ENCODE measurements around the gene MTMR10.

The MTMR10 gene

DNA sequence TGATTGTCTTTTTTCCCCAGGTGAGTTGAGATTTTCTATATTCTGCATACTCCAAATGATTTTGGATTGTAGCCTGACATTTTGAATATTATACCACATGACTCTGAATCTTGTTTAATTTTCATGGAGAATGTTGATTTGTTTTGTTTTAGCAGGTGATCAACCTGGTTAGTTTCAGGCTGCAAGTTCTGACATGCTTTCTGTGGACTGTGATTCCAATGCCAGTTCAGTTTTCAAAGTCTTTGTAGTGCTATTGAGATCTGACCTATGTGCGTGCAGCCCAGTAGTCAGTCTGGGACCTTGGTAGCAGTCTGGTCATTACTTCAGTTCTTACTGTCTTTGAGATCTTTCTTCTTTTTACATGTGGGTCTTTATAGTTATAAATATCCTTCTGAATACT, 18.6 kb upstream of the MTMR10 start:
- DNase-seq = no peak

DNA sequence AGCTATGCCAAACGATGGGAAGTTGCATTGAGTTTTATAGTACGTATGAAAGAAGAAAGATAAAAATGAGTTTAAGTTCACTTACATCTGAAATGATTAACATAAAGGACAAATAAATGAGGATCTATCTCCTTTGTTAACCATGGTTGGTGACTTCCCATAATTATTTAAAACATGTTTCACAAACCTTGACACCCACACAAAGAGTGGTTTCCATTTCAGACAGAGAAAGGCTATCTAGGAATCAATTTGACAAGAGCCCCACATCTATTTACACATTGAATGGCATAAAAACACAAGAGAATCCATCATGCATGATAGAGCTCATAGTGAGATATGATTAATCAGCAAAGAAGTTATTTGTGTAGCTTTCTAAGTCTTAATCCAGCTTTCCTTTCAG, 14.2 kb upstream of the MTMR10 start:
- no peak for DNase-seq

DNA sequence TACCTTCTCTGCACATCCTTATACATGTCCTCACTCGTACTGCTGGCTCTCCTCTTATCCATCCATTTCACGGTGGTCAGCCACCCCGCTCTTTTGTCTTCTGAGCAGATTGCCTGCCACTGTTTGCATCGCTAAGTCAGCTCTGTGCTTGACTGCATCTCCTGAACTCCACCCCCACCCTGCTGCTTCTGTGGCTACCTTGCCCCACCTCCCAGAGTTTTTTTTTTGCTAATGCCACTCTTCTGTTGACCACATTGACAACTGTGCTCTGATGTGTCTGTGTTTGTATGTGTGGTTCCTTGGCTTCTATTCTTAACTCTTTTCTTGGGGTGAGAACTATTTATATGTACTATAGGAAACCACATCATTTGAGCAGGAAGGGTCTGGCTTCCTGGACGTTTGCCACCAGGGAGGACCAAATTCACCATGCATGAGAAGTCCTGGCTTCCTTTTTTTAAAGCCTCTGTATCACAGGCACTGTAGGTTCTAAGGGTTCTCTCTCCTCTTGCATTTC, 12.8 kb upstream of the MTMR10 start:
- no peak for DNase-seq

DNA sequence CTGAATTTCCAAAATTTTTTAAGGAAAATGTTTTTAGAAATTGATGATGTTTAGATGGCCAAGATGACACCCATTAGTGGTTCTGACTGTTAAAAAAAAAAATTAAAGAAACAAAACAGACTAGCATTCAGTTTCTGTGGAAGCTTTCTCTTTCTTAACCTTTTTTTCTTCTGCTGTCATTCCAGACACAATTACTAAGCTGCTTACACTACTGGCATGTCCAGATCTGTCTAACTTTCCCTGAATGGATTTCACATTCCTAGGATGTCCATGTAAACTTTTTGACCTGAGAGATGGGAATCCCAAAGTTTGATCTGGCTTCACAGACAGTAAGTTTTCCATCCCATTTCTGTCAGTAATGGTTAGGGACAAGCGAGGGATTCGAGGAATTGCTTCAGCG, 10.3 kb upstream of the MTMR10 start:
- no peak for DNase-seq

DNA sequence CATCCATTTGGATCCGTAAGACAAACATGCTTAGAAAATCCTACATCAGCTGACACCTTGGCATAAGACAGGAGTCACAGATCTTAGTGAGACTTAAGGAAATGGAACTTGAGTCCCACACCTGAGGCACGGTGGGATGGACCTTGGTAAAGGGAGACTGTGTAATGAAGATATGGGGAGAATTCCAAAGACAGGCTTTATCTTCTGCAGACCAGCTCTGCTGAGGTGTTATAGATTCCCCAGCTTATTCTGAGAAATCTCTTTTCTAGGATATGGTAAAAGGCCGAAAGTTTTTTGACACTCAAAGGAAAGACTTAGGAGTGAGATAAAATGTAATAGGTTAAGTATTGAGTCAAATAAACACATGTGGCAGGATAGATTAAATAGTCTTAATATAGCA, 8.3 kb upstream of the MTMR10 start:
- no peak for DNase-seq

DNA sequence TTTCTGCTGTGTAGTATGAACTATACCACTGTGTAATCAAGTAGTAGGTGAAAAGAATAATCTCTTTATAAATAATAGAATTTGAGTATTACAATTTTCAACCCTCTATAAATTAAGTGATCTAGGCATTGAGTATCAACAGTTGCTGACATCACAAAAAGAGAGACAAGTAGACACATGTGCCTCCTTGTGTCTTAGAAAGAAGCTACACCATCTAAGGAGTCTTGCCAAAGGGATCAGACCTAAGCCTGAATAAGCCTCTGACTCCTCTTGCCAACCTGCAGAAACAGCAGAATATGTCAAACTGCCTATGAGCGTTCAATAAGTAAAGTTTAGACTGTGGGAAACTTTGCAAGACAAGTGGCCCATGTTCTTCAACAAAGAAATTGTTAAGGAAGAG, 5.8 kb upstream of the MTMR10 start:
- no peak for DNase-seq

DNA sequence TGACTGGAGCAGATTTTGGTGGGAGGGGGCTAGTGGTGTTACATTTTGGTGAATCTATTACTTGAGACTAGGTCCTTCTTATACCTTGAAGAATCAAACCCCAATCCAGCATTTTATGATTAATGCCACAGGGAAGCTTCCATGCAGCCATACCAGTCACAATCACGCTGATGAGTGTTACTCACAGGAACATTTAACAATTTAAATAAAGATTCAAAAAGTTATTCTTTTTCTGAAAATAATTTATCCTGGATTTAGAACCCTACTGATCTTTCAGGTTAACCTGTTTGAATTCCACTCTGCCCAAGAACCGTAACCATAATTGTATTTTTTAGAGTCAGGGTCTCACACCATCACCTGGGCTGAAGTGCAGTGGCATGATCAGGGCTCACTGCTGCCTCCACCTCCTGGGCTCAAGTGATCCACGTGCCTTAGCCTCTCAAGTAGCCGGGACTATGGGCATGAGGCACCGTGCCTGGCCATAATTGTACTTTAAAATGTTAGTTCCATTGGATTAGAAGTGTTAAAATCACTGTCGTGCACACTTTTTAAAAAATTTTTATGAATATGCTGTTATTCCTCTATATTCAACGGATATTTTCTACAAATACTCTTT, 929 bp upstream of the MTMR10 start:
- DNase-seq = no peak

DNA sequence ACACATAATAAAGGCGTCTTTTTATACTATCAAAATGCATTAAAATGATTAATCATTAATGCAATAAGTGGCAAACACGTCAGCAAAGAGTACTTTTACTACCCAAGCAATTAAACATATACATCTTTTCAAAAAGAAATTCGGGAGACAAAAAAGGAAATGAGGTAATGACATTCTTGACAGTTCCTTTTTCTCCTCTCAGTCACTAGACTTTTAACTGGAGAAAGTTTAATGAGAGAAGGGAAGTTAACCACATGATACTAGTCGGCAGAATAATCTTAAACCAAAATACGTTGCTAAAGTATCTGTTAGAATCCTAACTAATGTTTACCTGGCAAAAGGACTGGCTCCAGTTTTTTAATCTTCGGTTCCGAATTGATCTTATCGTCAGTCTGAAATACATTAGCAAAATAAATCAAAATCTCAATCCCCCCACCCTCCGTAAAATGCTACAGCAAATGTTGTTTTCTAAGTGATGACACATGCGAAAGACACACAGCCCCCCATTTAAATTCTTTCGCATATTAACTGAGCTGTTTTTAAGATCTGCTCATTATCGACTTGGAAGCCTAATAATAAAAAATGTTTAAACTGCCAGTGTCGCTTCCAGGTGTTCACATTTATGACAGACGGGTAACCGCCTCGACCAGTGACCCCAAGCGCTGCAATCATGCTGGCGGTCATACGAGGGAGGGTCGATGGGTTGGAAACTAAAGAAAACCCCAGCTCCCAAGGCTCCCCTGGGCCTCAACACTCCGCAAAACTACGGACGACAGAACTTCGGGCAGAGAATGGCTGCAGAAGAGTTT, 778 bp downstream of the MTMR10 start:
- no peak for DNase-seq

DNA sequence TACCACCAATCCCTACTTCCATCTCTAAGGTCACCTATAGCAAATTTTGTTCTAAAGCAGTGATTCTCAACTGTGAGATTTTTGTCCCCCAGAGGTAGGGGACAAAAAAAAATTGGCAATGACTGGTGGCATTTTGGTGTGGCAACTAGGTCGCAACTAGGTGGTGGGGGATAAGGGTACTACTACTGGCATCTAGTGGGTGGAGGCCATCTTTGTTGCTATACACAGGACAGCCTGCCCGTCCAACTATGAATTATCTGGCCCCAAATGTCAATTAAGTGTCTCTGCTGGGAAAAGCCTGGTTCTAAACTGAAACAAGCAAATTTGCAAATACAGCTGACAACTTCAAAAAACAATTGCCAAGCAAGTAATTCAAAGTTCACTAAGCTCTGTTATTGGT, 1.4 kb downstream of the MTMR10 start:
- DNase-seq = no peak

DNA sequence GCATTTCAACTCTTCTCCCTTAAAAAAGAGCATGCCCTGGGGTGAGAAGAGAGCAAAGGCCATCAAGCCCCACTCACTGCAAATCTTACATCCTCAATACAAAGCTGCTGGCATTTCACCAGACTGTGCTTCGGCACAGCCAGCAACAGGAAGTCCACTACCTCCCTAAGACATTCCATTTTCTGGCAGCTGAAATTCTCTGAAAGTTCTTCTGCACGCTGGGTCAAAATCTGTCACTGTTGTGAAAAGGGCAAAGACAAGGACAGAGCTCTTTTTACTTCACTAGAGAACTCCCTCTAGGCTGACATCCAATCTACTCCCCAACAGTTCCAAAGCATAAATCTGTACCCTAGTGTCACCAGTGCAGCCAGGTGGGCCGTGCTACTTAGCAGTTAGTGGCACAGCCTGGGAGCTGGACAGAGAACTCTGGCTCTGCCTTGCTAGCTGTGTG, 6.3 kb downstream of the MTMR10 start:
- DNase-seq = no peak

DNA sequence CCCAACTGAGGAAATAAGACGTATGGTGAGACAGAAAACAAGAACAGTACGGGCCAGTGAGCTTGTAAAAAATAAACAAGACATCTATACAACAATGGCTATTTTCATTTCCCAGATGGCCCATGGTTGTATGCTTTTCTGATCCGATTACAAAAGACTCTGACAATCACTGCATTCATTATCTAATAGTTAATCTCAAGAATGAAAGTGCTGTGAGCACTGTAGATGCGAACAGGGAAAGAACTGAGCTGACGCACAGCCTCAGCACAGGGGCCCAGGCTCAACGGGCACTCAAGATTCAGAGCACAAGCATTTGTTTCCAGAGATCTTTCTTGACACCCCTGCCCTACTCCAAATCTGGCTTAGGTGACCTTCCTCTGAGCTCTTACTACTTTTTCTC, 6.9 kb downstream of the MTMR10 start:
- no peak for DNase-seq

DNA sequence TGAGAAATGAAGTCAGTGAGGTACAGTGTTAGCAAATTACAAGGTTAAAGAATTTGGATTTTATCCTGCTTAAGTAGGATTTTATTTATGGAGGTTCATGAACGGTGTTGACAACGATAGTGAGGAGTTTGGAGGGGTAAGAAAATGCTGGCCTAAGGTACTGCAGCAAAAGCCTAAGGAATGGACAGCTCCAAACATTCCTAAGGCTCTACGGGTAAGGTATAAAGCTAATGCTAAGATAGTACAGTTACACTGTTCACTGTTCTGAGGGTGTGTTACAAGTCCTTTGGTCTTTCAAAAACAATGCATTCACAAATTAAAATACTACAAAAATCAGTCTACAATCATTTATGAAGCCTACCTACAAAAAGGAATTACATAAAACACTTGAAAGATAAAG, 7.3 kb downstream of the MTMR10 start:
- no peak for DNase-seq

DNA sequence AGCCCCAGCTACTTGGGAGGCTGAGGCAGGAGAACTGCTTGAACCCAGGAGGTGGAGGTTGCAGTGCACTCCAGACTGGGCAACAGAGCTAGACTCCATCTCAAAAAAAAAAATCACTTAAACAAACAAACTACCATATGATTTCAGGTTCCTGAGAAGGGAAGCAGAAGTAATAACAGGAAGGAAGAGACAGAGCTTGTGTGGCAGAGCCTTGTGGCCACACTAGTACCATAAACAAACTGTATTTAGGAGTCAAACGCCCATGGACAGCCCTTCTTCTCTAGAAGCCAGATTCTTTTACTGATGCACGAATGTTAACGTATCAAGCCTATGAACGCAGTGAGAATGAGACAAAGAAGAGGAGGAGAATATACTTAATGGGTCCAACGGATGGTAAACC, 12.0 kb downstream of the MTMR10 start:
- no peak for DNase-seq

DNA sequence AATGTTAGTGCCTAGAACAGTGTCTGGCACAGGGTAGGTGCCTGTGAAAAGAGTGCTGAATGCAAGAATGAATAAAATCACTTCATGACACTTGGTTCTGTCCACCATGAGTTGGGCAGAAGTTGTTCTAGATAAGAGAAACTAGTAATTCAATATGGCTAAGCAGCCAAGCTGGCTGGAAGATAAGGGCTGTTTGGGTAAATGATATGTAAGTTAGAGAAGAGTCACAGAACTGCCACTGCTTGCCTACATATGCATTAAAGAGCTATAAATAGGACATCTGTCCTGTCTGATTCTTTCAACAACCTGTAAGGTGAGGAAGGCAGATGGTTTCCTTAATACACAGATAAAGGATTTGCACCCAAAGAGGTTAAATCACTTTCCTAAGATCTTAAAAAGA, 13.1 kb downstream of the MTMR10 start:
- DNase-seq = no peak

DNA sequence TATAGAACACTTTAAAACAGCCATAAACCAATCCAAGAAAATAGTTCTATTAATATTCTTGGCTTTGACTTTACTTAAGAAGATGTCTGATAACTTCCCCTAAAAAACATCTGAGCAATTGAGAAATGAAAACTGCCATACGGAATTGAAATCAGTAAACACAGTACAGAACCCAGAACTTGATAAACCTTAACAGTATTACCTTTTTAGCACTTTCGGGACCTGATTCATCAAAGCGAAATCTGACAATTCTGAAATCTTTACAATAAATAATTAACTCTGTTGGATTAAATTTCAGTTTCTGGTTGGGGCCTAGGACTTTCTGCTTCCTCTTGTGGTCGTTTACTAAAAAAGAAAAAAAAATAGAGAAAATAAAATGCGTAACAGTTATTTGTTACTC, 17.3 kb downstream of the MTMR10 start:
- no peak for DNase-seq

DNA sequence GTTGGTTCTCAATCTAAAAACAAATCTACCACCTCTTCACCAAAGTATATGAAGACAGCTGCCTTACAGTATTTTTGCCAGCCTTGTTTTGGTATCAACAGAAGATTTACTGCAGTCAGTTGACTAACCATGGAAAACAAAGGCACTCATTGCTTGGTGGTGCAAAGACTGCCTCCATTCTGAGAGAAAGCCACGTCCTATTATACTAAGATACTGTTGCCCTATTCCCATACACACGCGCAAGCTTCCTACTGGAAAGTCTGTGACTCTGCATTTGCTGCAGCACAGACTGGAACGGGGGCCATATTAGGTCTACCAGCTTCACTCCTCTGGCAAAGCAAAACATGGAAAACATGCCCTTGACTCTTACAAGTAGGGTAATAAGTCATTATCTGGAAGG, 18.0 kb downstream of the MTMR10 start:
- DNase-seq = no peak

DNA sequence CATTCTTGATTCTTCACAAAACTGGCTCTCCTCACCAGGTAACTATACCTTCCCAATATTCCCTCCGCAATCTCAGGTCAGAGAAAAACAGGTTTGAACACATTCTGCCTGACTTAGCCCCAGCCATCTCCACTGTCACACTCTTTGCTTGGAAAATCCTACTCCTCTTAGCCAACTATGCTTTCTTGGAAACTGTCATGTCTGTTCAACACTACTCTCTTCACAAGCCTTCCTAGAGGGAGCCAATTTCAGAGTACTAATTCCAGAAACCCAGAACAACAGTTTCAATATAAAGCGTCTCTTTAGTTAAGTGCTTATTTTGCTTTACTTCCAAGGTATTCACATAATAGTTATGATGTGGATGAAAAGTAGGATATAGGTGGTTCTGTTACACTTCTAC, 21.7 kb downstream of the MTMR10 start:
- DNase-seq = no peak

DNA sequence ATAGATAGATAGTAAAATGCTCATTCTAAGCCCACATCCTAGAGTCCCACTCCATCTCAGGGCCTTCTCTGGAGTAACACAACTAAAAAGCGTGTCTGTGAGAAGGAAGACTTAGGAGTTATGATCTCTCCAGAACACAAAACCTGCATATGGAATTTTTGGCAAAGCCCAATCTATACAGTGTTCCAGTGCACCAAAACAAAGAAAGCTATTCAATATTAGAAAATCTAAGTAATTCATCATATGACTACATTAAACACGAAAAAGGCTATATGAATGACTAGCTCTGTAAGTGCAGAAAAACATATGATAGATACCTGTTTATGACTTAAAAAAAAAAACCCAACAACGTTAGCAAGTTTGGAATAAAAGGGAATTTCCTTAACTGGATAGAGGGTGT, 27.7 kb downstream of the MTMR10 start:
- no peak for DNase-seq

DNA sequence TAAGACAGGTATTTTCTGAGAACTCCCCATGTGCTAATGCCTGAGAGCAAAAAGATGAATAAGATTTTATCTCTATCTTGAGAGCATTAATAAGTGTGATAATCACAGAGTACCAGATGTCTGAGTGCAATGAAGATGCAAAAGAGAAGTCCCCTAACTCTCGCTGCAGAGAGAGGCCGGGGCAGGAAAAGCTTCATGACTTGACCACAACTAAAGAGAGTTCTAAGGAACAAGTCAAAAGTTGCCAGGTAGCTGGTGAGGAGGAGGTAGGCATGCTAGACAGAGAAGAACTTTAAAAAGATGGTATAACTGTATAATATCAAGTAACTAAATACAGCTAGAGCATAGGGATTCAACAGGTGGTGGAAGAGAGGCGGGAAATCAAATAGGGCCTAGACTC, 28.8 kb downstream of the MTMR10 start:
- DNase-seq = no peak

DNA sequence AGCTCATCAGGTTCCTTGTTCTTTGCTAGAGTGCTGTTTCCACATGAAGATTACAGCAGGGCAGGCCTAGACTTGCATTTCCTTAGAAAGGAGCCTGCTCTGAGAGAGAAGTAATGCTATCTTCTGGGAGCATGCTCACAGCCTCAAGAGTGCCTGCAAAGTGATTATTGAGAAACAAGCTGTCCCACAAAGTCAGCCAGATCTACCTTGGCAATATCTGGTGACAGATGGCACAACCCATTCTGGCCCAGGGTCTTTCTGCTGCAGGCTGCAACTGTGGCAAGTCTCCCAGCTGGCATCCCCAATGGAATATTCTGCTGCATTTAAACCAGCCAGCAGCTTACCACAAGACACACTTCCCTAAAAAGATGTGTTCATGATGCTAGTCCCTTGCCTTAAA, 29.3 kb downstream of the MTMR10 start:
- no peak for DNase-seq

DNA sequence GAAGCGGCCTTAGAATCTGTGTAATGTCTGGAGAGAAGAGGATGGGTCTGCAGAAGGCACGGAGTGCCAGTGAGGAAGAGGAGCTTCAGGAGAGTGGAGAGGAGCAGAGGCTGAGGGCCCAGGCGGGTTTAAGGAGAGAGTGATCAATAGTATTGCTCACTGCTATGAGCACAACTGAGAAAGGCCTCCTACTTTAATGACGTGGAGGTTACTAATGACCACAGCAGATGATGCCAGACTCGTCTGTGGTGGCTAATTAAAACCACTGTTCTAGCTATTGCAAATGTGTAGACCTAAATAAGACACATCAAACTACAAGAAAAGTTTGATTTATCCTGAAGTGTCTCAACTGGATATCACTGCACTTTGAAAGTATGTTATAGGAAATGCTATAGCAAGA, 33.2 kb downstream of the MTMR10 start:
- DNase-seq = no peak

DNA sequence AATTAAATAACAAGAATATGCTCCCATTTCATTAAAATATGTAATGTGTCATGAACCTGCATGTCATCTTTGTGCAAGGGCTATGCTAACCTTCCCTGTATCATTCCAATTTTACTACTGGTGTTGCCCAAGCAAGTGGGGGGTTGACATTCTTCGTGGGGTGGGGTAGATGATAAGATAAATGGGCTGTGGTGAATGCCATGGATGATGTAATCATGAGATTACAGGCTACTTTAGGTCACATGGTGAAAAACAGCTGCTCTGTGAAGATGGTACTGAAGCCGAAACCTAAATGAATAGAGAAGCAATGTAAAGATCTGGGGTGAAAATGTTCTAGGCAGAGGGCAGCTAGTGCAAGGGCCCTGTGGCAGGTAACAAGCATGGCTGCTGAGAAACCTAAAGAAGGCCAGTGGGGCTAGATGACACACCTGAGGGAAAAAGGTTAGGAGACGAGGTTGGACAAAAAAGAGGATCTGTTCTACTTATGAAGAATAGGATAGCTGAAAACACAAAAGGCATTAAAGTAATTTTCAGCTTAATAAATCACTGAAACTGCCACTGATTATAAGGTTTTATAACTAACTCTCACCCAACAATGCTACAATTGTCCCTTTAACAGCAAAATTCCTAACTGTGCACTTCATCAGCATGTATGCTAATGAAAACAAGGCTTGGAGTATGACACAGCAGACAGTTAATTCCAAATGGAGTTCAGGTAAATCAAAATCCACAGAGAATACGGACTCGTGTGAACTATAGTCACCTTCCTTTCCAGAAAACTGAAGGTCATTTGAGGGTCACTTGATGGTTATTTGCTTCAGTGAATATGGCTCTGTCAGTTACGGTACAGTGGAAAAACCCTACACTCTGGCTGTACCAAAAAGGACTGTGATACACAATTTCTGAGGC, 35.0 kb downstream of the MTMR10 start:
- DNase-seq = no peak

DNA sequence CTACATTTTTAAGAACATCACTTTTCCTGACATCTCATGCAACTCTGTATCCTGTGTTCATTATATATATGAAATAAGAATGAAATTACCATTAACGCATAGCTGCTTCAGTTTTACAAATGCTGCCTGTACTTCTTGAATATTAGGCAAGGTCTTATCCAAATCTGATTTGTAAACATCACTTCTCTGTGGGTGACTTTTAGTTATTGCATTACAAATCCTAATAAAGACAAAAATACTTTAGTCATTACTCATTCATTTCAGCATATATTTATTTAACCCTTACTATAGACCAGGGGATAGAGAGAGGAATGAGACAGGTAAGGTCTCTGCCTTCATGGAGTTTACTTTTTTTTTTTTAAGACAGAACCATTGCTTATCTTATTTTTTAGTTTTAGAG, 36.8 kb downstream of the MTMR10 start:
- no peak for DNase-seq
